Mesenteric fat pad (tissue), 1 donor: ENCODE measurements around the gene NCAM1. TPM values are rescaled to one million over a fixed set of nuclear protein-coding genes. Genes with fewer than 3 reads are reported as not detected.

Experiments used
- DNase-seq: peaks from one replicate; pipeline ENCODE4 v3.0.0-alpha.2; 2020; ENCODE audit warnings: low spot score
- total RNA-seq: library from RNA; stranded (reverse); fragmentation: NEBNext Ultra II Directional; extraction: Animal tissue kit (Norgen Biotek cat#: 25700); gene quantifications from one replicate; pipeline ENCODE4 v1.2.1, GENCODE V29; 2021
- donor health status: DM: yes; HTN: yes; CAD: no.

NCAM1 gene
- total RNA-seq, 1 donor from 2014 or later, result 3.1 TPM

DNA sequence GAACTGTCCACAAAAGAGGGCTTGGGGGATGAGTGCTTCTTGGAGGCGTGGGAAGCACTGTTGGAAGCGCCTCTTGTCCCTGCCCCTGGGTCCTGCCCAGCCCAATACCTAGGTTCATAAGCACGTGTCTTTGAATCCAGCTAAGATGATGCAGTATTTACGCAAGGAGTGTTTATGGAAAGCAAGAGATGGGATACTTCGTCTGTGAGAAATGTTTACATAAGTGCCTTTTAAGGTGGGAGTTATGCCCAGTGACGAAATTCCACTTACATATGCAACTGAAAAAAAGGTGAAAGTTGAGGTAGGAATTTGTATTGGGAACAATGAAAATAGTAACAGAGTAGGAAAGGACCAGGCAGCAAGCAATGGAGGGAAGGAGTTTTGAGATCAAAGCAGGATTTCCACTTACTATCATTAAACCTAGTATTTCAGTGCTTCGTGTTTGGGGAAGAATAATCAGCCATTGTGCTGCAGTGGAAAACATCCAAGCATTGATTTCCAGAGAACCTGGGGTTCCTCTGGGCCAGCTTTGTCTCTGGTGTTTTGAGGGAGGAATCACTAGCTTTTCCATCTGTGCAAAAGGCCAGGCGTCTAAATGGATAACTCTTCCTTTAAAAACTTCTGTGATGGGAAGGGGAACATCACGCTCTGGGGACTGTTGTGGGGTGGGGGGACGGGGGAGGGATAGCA, 237.9 kb downstream of the NCAM1 start:
- DNase-seq, result no peak

DNA sequence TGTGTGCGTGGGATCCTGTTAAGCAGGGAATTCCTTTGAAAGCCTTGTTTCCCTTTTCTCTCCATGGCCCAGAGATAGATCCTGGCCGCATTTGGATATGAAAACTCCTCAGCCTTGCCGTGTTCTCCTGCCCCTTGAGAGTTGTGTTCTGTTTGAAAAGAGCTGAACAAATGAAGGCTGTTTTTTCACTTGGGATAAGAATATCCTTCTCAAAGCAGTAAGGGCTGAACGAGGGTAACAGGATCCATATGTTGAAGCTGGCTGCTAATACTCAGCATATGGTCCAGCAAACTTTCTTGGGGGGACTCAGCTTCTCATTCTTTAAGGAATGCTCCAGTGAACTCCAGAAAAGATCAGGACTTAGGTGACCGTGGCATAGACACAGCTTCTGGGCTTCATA, 238.6 kb downstream of the NCAM1 start:
- no peak for DNase-seq

DNA sequence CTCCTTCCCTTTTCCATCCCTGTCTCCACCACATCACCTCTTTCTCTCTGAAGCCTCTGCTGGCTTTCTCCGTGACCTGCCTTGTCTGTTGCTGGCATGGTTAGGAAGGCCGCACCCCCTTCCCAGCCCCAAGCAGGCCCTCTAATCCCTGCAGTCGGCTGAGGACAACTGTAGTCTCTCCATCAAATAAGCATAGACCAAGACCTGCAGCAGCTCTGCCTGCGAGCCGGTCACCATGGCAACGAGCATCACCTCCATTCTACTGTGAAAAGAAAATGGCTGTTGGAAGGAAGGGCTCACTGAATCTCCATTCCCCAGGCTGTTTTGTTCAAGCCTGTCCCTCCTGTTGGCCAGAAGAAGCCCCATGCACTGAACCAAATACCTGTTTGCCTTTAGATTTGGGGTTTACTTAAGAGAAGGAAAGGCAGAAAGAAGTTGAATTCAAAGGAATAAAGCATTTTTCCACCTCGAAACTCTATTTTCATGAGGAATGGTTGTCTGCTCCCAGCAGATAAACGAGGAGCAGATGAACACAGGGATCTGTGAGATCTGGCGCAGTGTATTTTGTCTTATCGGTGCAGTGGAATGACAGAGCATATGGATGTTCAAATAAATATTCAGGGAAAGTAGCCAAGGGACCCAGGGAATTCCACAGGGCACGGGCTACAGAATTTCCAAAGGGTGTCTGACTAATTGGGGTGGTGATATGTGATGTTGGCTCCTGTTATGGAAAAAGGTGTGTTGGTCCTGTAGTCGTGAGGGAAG, 240.0 kb downstream of the NCAM1 start:
- no peak for DNase-seq

GRCh38 chr11:113202431-113202830, 241.2 kb downstream of the NCAM1 start:
- no peak for DNase-seq

GRCh38 chr11:113203141-113203753, 242.0 kb downstream of the NCAM1 start:
- DNase-seq, result no peak

DNA sequence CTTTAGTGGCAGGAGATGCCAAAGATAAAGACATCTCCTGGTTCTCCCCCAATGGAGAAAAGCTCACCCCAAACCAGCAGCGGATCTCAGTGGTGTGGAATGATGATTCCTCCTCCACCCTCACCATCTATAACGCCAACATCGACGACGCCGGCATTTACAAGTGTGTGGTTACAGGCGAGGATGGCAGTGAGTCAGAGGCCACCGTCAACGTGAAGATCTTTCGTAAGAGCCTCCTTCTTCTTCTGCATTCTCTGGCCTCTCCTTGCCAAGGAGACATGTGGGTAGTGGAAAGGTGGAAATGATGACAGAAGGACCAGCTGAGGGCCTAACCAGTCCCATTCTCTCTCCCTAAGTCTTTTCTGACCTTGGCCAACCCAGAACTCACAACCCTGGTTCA, 243.1 kb downstream of the NCAM1 start:
- DNase-seq, result no peak

- no peak for DNase-seq
These were observed 252.3 kb downstream of the NCAM1 start for GRCh38 chr11:113213549-113213948.

DNA sequence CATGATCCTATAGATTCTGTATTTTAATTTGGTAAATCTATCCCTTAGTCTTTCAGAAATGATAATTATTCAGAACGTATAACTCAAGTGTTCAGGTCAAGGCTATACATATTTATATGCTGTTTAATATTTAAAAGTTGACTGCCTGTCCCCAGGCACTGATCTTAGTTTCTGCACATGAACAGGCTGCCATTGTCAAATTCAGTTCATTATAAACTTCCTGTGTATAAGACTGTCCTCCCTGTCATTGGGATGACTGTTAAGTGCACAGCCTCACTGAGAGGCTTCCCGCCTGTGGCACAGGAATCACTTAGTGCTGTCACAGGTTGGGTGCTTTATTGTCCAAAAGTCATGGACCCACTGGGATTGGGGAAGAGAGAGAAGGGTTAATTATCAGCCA, 261.0 kb downstream of the NCAM1 start:
- DNase-seq, result no peak

- no peak for DNase-seq
These were observed 273.7 kb downstream of the NCAM1 start for GRCh38 chr11:113234888-113235287.

- DNase-seq, result no peak
These were observed 276.0 kb downstream of the NCAM1 start for GRCh38 chr11:113237261-113237660.

DNA sequence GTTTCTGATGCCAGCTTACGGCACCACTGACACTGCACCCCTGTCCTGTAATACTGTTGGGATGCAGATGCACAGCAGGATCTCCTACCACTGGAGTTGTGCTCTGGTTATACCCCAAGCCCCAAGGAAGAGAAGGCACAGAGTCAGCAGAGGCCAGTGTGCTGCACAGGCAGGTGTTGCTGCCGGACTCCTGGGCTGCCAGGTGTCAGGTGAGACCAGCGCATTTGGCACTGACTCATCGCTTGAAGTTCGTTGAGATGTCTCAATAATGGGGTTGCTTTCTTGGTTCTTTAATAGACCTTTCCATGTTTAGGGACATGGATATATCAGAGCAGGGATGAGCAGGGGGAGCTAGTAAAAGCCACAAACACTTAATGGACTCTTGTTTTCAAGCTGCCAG, 277.5 kb downstream of the NCAM1 start:
- no peak for DNase-seq

DNA sequence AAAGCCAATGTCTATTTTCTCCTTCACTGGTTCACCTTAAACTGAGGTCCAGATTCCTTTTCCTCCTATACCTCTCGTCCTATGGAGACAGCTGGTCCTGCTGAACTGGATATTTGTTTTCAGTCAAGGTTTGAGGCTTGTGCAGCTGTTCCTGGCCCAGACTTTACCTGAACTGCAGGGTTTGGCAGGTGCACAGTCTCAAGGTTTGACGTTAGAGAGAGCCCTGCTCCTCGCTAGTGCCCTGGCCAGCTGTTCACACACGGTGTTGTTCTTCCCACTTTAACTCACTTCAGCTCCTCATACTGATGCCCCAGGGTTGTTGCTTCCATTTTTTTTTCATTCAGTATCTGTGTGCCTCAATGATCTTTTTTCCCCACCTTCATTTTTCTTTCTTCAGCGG, 279.2 kb downstream of the NCAM1 start:
- DNase-seq, result no peak

DNA sequence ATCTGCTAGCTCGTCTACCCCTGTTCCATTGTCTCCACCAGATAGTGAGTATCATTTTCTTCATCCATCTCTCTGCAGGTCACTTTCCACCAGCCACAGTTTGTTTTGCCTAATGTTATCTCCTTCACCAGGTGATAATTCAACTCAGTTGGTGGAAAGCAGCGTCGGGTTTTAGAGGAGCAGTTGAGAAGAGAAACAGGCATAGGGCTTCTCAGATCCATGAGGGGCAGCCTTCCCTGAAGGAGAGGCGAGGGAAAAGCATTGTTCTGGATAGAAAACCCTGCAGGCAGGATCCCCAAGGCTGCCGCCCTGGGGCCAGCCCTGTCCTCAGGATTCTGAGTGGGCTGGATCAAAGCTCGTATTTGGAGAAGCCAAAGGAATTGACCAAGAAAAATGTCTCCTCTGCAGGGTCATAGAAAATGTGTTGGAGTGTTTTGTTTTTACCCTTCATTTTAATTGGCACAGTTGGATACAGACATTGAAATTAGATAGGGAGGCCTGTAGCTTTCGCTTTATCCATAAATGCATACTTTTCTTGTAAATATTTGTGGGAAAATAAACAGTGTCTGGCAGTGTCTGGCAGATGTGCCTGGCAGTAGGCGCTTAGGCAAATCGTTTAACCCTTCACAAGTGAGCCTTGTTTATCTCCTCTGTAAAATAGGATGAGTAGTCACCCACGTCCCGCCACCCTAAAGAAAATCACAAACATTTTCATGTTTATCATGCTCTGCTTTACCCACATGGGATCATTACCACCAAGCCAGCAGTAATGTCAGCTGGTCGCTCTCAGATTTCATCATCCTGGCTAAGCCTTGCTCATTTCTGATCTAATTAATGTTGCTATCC, 279.8 kb downstream of the NCAM1 start:
- DNase-seq, result no peak

- DNase-seq, result no peak
These were observed 280.4 kb downstream of the NCAM1 start for GRCh38 chr11:113241636-113242054.

DNA sequence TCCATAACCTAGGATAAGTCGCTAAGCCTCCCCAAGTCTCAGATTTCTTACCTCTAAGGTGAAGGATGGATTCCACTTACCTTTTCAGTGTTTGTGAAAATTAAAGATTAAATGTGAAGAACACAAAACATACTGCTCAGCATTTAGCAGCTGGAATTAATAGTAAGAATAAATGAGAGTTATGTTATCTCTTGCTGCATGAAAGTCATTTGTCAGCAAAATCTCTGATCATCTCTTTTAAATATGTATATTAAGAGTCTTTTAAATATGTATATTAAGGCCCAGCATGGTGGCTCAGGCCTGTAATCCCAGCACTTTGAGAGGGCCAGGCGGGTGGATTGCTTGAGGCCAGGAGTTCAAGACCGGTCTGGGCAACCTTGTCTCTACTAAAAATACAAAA, 280.8 kb downstream of the NCAM1 start:
- no peak for DNase-seq

GRCh38 chr11:113242767-113243397, 281.7 kb downstream of the NCAM1 start:
- no peak for DNase-seq

DNA sequence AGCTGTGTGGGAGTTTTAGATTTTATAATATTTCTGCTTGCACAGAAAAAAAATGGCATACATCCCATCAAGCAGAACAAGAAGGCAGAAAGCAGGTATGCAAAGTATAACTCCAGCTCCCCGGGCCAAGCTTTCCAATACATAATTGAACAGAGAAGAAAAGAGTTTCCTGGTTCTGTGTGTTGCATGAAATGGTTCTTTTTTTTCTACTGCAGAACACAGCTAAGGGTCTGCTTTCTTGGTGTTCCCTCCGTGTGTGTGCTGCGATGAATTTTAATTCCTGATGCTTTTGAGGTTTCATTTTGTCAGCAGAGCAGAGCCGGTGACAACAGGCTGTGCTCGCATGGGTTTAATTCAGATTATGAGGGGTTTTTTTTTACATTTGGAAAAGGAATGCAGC, 282.5 kb downstream of the NCAM1 start:
- DNase-seq, result no peak

- no peak for DNase-seq
These were observed 284.0 kb downstream of the NCAM1 start for GRCh38 chr11:113245216-113245615.

GRCh38 chr11:113247221-113247620, 286.0 kb downstream of the NCAM1 start:
- no peak for DNase-seq

DNA sequence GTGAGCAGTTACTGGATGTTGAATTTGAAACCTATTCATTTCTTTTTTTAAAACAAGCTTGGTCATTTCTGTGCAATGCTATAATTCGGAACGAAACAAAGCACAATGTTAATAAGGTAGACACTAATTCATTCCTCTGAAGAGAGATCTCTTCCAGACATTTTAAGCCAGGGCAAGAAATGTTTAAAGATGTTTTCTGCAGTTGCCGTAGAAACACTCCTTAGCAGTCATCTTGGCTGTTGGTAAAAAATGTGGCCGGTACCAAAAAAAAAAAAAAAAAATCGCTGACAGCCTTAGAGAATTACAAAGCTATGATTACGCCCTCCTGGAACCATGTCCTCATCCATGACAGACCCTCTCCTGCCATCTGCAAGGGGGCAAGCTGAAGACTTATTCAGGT, 286.7 kb downstream of the NCAM1 start:
- DNase-seq, result no peak
